OCI-LY7 (cell line): Measurements from ENCODE around the gene ABCC5. TPM values are rescaled to one million over a fixed set of nuclear protein-coding genes. Genes with fewer than 3 reads are reported as not detected.

Source experiments
- BruUV-seq: library from RNA; stranded (reverse); fragments of 400-500 nt; replicated peaks from 2 replicates; lab custom pipeline; 2021; lab: Mats Ljungman, UMichigan
- CTCF ChIA-PET: fragments of 300-600 bp; sonication (Branson Sonifier 250); formaldehyde crosslinking; loops from one replicate; lab custom pipeline; 2022; ENCODE audit warnings: antibody characterized with exemption; ENCODE audit not compliant: unreplicated experiment; lab: Charles Lee
- POLR2A ChIA-PET: fragments of 300-600 bp; sonication (Branson Sonifier 250); formaldehyde crosslinking; loops from one replicate; lab custom pipeline; 2022; ENCODE audit warnings: antibody characterized with exemption; lab: Charles Lee
- DNase-seq: peaks from one replicate; pipeline ENCODE4 v3.0.0-alpha.2; 2015; ENCODE audit warnings: low spot score
- H2AFZ ChIP-seq: fragments of 200-600 bp; sonication (generic), shearing (Covaris generic); 2 replicates; pipeline ENCODE4 v1.6.1; 2014; ENCODE audit warnings: mild to moderate bottlenecking, antibody characterized with exemption, low read length, moderate library complexity
- H3K27ac ChIP-seq: fragments of 200-600 bp; sonication (generic); 2 replicates; pipeline ENCODE4 v1.5.1; 2014; ENCODE audit warnings: mixed run types, low read depth, mild to moderate bottlenecking, moderate library complexity, low read length, inconsistent platforms; ENCODE audit not compliant: poor library complexity, severe bottlenecking
- H3K36me3 ChIP-seq: fragments of 200-600 bp; sonication (generic); 2 replicates; pipeline ENCODE4 v1.6.1; 2014; ENCODE audit warnings: mild to moderate bottlenecking, antibody characterized with exemption, low read length, moderate library complexity, mixed read lengths; ENCODE audit not compliant: insufficient read depth
- H3K4me1 ChIP-seq: fragments of 200-600 bp; sonication (generic); 2 replicates; pipeline ENCODE4 v1.5.1; 2014; ENCODE audit warnings: mild to moderate bottlenecking, low read length; ENCODE audit not compliant: insufficient read depth, poor library complexity, severe bottlenecking
- H3K4me2 ChIP-seq: fragments of 200-600 bp; sonication (generic); 2 replicates; pipeline ENCODE4 v1.6.1; 2014; ENCODE audit warnings: mild to moderate bottlenecking, low read length
- H3K4me3 ChIP-seq: fragments of 200-600 bp; sonication (generic); 2 replicates; pipeline ENCODE4 v1.5.1; 2014; ENCODE audit warnings: mild to moderate bottlenecking, low read depth, low read length; ENCODE audit not compliant: poor library complexity, severe bottlenecking
- H3K79me2 ChIP-seq: fragments of 200-600 bp; sonication (generic); 2 replicates; pipeline ENCODE4 v1.6.1; 2016; ENCODE audit warnings: low read depth, mild to moderate bottlenecking, low read length, moderate library complexity, mixed read lengths; ENCODE audit not compliant: insufficient read depth
- H3K9me2 ChIP-seq: fragments of 200-600 bp; sonication (generic); 2 replicates; pipeline ENCODE4 v1.6.1; 2016; ENCODE audit warnings: mild to moderate bottlenecking, low read length, mixed read lengths; ENCODE audit not compliant: insufficient read depth
- H3K9me3 ChIP-seq: fragments of 200-600 bp; sonication (generic); 2 replicates; pipeline ENCODE4 v1.6.1; 2014; ENCODE audit warnings: mild to moderate bottlenecking, mixed run types, low read length, mixed read lengths
- H4K20me1 ChIP-seq: fragments of 200-600 bp; sonication (generic); 2 replicates; pipeline ENCODE4 v1.6.1; 2014; ENCODE audit warnings: mild to moderate bottlenecking, antibody characterized with exemption, low read length, moderate library complexity, mixed read lengths; ENCODE audit not compliant: insufficient read depth
- CTCF ChIP-seq: fragments of 200-600 bp; sonication (generic); conservative IDR thresholded peaks from 2 replicates; pipeline ENCODE4 v1.5.1; 2014; ENCODE audit warnings: mild to moderate bottlenecking, antibody characterized with exemption, low read length, moderate library complexity, mixed read lengths
- EZH2phosphoT487 ChIP-seq: fragments of 200-600 bp; sonication (generic); IDR thresholded peaks from 2 replicates; pipeline ENCODE4 v1.6.1; 2018; ENCODE audit warnings: low read depth, borderline replicate concordance, mild to moderate bottlenecking, mixed run types, antibody characterized with exemption, low read length, moderate library complexity, mixed read lengths
- intact Hi-C: fragments of 100-400 bp; cut with micrococcal nuclease; formaldehyde crosslinking; loops from one replicate; pipeline ENCODE4 v1.10.0; 2022; ENCODE audit not compliant: unreplicated experiment
- total RNA-seq, 2 experiments: library from RNA; depleted of rRNA in 1 of 2; stranded (reverse); fragments of >200 nt in 1 of 2; shearing (Covaris generic) in 1 of 2; gene quantifications; 2 replicates each; pipeline ENCODE4 v1.2.3, GENCODE V29; 2014 to 2022

ABCC5 gene
- total RNA-seq, 2 experiments from 2014 or later = 18.1 to 24.8 TPM

- no peaks in the 10 kb centered on the region for H3K9me3 ChIP-seq
- intact Hi-C loops = no loop called here
- no peaks in the 10 kb centered on the region for H4K20me1 ChIP-seq
- H3K9me2 ChIP-seq = no peaks in the 10 kb centered on the region
- peaks cover 21% of the 10 kb centered on the region for H3K36me3 ChIP-seq
- no peak overlapping the region for H3K27ac ChIP-seq
- BruUV-seq = no TSS peak
- H2AFZ ChIP-seq = no peak overlapping the region
- ChIA-PET CTCF (no interaction called here), POLR2A (interaction anchor here (0.6 to 0.9 kb wide), 2 partner anchors 139 to 470 kb away, joined by 3 to 4 read pairs; no protein-coding TSS in a partner anchor)
- H3K79me2 ChIP-seq = no peaks in the 10 kb centered on the region
- no peak overlapping the region for H3K4me3 ChIP-seq
- H3K4me2 ChIP-seq = no peak overlapping the region
- DNase-seq = no peak
- TF ChIP-seq EZH2phosphoT487 = no peak
- TF ChIP-seq CTCF = no peak
- peaks cover 25% of the 10 kb centered on the region for H3K4me1 ChIP-seq
These were observed 68.0 kb downstream of the ABCC5 start for GRCh38 chr3:183949690-183950089.

GRCh38 chr3:183946037-183946436 is 71.6 kb downstream of the ABCC5 start:
- no peaks in the 10 kb centered on the region for H3K79me2 ChIP-seq
- BruUV-seq = no TSS peak
- ChIA-PET CTCF (no interaction called here), POLR2A (interaction anchor here (1.0 kb wide), 1 partner anchor 9 kb away, joined by 4 read pairs; no protein-coding TSS in a partner anchor)
- no peak for DNase-seq
- no peaks in the 10 kb centered on the region for H3K4me1 ChIP-seq
- no peaks in the 10 kb centered on the region for H3K9me3 ChIP-seq
- no peak overlapping the region for H3K4me3 ChIP-seq
- H4K20me1 ChIP-seq = no peaks in the 10 kb centered on the region
- no peak overlapping the region for H3K27ac ChIP-seq
- intact Hi-C loops = no loop called here
- no peak overlapping the region for H2AFZ ChIP-seq
- H3K9me2 ChIP-seq = no peaks in the 10 kb centered on the region
- peaks cover 26% of the 10 kb centered on the region for H3K36me3 ChIP-seq
- no peak overlapping the region for H3K4me2 ChIP-seq
- TF ChIP-seq EZH2phosphoT487 (no peak), CTCF (no peak)

GRCh38 chr3:183944775-183945174 is 72.9 kb downstream of the ABCC5 start:
- Histone ChIP-seq H3K79me2 (no peaks in the 10 kb centered on the region), H3K9me3 (no peaks in the 10 kb centered on the region), H4K20me1 (no peaks in the 10 kb centered on the region), H3K27ac (no peak overlapping the region), H3K4me2 (no peak overlapping the region), H3K9me2 (no peaks in the 10 kb centered on the region), H3K36me3 (peaks cover 24% of the 10 kb centered on the region), H2AFZ (no peak overlapping the region), H3K4me3 (no peak overlapping the region), H3K4me1 (no peaks in the 10 kb centered on the region)
- no TSS peak for BruUV-seq
- DNase-seq = no peak
- TF ChIP-seq CTCF (no peak), EZH2phosphoT487 (no peak)
- POLR2A ChIA-PET = interaction anchor here (0.7 to 0.9 kb wide), 2 partner anchors 23 to 26 kb away, joined by 3 read pairs; no protein-coding TSS in a partner anchor
- CTCF ChIA-PET = no interaction called here
- intact Hi-C loops = no loop called here
